Astrocyte (in vitro differentiated cells and primary cell): Measurements from ENCODE around the gene SLC6A5. TPM values are rescaled to one million over a fixed set of nuclear protein-coding genes. Genes with fewer than 3 reads are reported as not detected.
"Not testable (repeated sequence)": the region's sequence is repeated elsewhere in the genome, so short reads cannot be mapped to it uniquely, and the experiment has no call there.

Source experiments
- DNase-seq: peaks from one replicate; pipeline ENCODE4 v3.0.0-alpha.2; 2010; ENCODE audit warnings: low read depth
- FAIRE-seq: peaks from 2 replicates; lab custom pipeline; 2011; peaks lifted over from hg19 to GRCh38; lab: Jason Lieb, UNC
- H2AFZ ChIP-seq: 2 replicates; pipeline ENCODE4 v1.6.0; 2012; ENCODE audit warnings: low read depth, low read length, inconsistent platforms
- H3K27ac ChIP-seq: 2 replicates; pipeline ENCODE4 v1.5.1; 2011; ENCODE audit warnings: low read depth, low read length, inconsistent platforms
- H3K27me3 ChIP-seq: 2 replicates; pipeline ENCODE4 v1.6.0; 2011; ENCODE audit warnings: low read length, inconsistent platforms; ENCODE audit not compliant: insufficient read depth
- H3K36me3 ChIP-seq: 2 replicates; pipeline ENCODE4 v1.5.1; 2011; ENCODE audit warnings: low read length, inconsistent platforms; ENCODE audit not compliant: insufficient read depth
- H3K4me1 ChIP-seq: 2 replicates; pipeline ENCODE4 v1.5.1; 2011; ENCODE audit warnings: low read length, inconsistent platforms; ENCODE audit not compliant: insufficient read depth
- H3K4me2 ChIP-seq: 2 replicates; pipeline ENCODE4 v1.6.0; 2012; ENCODE audit warnings: low read length, inconsistent platforms
- H3K4me3 ChIP-seq: 2 replicates; pipeline ENCODE4 v1.5.1; 2011; ENCODE audit warnings: low read depth, mild to moderate bottlenecking, low read length, inconsistent platforms; ENCODE audit not compliant: insufficient read depth
- H3K79me2 ChIP-seq: 2 replicates; pipeline ENCODE4 v1.6.0; 2012; ENCODE audit warnings: mild to moderate bottlenecking, low read length, inconsistent platforms; ENCODE audit not compliant: insufficient read depth
- H3K9ac ChIP-seq: 2 replicates; pipeline ENCODE4 v1.6.0; 2012; ENCODE audit warnings: mild to moderate bottlenecking, low read length, inconsistent platforms
- H3K9me3 ChIP-seq: 2 replicates; pipeline ENCODE4 v1.5.1; 2012; ENCODE audit warnings: low read depth, mild to moderate bottlenecking, low read length, inconsistent platforms; ENCODE audit not compliant: insufficient read depth
- H4K20me1 ChIP-seq: 2 replicates; pipeline ENCODE4 v1.6.0; 2012; ENCODE audit warnings: low read length, inconsistent platforms; ENCODE audit not compliant: insufficient read depth
- H3K27ac Mint-ChIP-seq: one replicate; pipeline ENCODE4 v1.8.0; 2021; ENCODE audit warnings: mild to moderate bottlenecking, mixed read lengths; ENCODE audit not compliant: unreplicated experiment
- H3K27me3 Mint-ChIP-seq: one replicate; pipeline ENCODE4 v1.8.0; 2021; ENCODE audit warnings: low read depth, mixed read lengths; ENCODE audit not compliant: unreplicated experiment
- H3K36me3 Mint-ChIP-seq: one replicate; pipeline ENCODE4 v1.8.0; 2021; ENCODE audit warnings: low read depth, mixed read lengths; ENCODE audit not compliant: unreplicated experiment
- H3K4me1 Mint-ChIP-seq: one replicate; pipeline ENCODE4 v1.8.0; 2021; ENCODE audit warnings: low read depth, mixed read lengths; ENCODE audit not compliant: unreplicated experiment
- H3K4me3 Mint-ChIP-seq: one replicate; pipeline ENCODE4 v1.8.0; 2021; ENCODE audit warnings: mild to moderate bottlenecking, moderate library complexity, mixed read lengths; ENCODE audit not compliant: unreplicated experiment
- H3K9me3 Mint-ChIP-seq: one replicate; pipeline ENCODE4 v1.8.0; 2021; ENCODE audit warnings: mild to moderate bottlenecking, mixed read lengths; ENCODE audit not compliant: unreplicated experiment
- EZH2 ChIP-seq: IDR thresholded peaks from 2 replicates; pipeline ENCODE4 v1.6.1; 2012; ENCODE audit warnings: mild to moderate bottlenecking, low read length, inconsistent platforms; ENCODE audit not compliant: insufficient read depth
- total RNA-seq: library from RNA; stranded (reverse); gene quantifications from 2 replicates; pipeline ENCODE4 v1.2.1, GENCODE V29; 2021
- TF ChIP-seq, protein P1 (sequence below): IDR thresholded peaks from 2 replicates; pipeline ENCODE4 v1.5.1; 2011; ENCODE audit warnings: low read depth, mild to moderate bottlenecking, inconsistent platforms, low read length, moderate library complexity; ENCODE audit not compliant: insufficient read depth

The SLC6A5 gene
- total RNA-seq, 1 donor from 2014 or later, result not detected

DNA sequence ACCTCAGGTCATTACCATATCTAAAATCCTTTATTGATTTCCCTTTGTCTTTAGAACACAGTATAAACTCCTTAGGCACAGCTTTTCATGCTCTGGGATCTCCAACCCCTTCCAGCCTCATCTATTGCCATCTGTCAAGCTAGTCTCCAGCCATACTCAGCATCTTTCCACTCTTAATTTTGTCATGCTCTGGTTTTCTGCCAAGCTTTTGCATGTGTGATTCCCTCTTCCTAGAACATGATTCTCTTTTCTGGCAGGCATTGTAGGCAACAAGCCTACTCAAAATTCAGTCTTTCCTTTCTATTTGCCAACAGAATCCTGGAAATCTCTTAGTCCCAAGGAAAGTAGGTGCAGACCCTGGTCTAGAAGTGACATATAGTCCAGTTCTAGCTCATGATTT, 35.5 kb upstream of the SLC6A5 start:
- Histone ChIP-seq H3K79me2 (no peaks in the 10 kb centered on the region), H4K20me1 (no peaks in the 10 kb centered on the region), H3K4me2 (no peak overlapping the region), H3K4me1 (no peaks in the 10 kb centered on the region), H3K27ac (no peak overlapping the region), H3K27me3 (no peaks in the 10 kb centered on the region), H3K36me3 (no peaks in the 10 kb centered on the region), H2AFZ (no peak overlapping the region), H3K4me3 (no peak overlapping the region), H3K9me3 (no peaks in the 10 kb centered on the region), H3K9ac (no peak overlapping the region)
- no peaks in the 10 kb centered on the region for H3K36me3 Mint-ChIP-seq
- no peak for TF ChIP-seq EZH2
- TF ChIP-seq, protein P1, sequence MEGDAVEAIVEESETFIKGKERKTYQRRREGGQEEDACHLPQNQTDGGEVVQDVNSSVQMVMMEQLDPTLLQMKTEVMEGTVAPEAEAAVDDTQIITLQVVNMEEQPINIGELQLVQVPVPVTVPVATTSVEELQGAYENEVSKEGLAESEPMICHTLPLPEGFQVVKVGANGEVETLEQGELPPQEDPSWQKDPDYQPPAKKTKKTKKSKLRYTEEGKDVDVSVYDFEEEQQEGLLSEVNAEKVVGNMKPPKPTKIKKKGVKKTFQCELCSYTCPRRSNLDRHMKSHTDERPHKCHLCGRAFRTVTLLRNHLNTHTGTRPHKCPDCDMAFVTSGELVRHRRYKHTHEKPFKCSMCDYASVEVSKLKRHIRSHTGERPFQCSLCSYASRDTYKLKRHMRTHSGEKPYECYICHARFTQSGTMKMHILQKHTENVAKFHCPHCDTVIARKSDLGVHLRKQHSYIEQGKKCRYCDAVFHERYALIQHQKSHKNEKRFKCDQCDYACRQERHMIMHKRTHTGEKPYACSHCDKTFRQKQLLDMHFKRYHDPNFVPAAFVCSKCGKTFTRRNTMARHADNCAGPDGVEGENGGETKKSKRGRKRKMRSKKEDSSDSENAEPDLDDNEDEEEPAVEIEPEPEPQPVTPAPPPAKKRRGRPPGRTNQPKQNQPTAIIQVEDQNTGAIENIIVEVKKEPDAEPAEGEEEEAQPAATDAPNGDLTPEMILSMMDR, result no peak
- no peak overlapping the region for H3K27ac Mint-ChIP-seq
- DNase-seq, result no peak
- peaks cover 14% of the 10 kb centered on the region for H3K27me3 Mint-ChIP-seq
- no peak overlapping the region for H3K4me3 Mint-ChIP-seq
- no peak for FAIRE-seq
- no peaks in the 10 kb centered on the region for H3K4me1 Mint-ChIP-seq
- peaks cover 3% of the 10 kb centered on the region for H3K9me3 Mint-ChIP-seq

GRCh38 chr11:20564846-20565635, 34.4 kb upstream of the SLC6A5 start:
- Mint-ChIP-seq H3K4me1 (no peaks in the 10 kb centered on the region), H3K4me3 (no peak overlapping the region), H3K9me3 (peaks cover 3% of the 10 kb centered on the region), H3K27ac (no peak overlapping the region), H3K27me3 (peaks cover 19% of the 10 kb centered on the region), H3K36me3 (no peaks in the 10 kb centered on the region)
- FAIRE-seq, result no peak
- H3K9me3 ChIP-seq, result no peaks in the 10 kb centered on the region
- no peak overlapping the region for H3K9ac ChIP-seq
- H3K4me1 ChIP-seq, result no peaks in the 10 kb centered on the region
- no peaks in the 10 kb centered on the region for H3K27me3 ChIP-seq
- no peak overlapping the region for H3K4me2 ChIP-seq
- H3K27ac ChIP-seq, result no peak overlapping the region
- no peak overlapping the region for H3K4me3 ChIP-seq
- H3K36me3 ChIP-seq, result no peaks in the 10 kb centered on the region
- no peaks in the 10 kb centered on the region for H3K79me2 ChIP-seq
- no peak for DNase-seq
- no peaks in the 10 kb centered on the region for H4K20me1 ChIP-seq
- no peak for TF ChIP-seq EZH2
- TF ChIP-seq, protein P1, result no peak
- no peak overlapping the region for H2AFZ ChIP-seq

DNA sequence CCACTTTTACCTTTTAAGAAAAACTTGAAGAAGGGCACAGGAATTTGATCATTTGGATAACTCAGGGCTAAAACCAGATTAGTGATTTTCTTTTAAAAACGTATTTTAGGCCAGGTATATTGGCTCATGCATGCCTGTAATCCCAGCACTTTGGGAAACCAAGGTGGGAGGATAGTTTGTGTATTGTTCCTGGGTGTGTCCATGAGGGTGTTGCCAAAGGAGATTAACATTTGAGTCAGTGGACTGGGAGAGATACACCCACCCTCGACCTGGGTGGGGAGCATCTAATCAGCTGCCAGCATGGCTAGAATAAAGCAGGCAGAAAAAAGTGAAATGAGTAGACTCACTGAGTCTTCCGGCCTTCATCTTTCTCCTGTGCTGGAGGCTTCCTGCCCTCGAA, 33.3 kb upstream of the SLC6A5 start:
- H4K20me1 ChIP-seq, H3K4me1 ChIP-seq, FAIRE-seq, DNase-seq, H3K4me3 Mint-ChIP-seq, H3K36me3 Mint-ChIP-seq, H3K27me3 ChIP-seq, H3K36me3 ChIP-seq, H3K4me3 ChIP-seq, H2AFZ ChIP-seq, H3K4me2 ChIP-seq, H3K79me2 ChIP-seq, H3K27ac ChIP-seq, H3K9ac ChIP-seq, H3K9me3 Mint-ChIP-seq, H3K9me3 ChIP-seq, H3K27ac Mint-ChIP-seq, H3K4me1 Mint-ChIP-seq: not testable (repeated sequence)
- peaks cover 19% of the 10 kb centered on the region for H3K27me3 Mint-ChIP-seq
